Measurements from ENCODE around the gene TMOD3.

Gene TMOD3

DNA sequence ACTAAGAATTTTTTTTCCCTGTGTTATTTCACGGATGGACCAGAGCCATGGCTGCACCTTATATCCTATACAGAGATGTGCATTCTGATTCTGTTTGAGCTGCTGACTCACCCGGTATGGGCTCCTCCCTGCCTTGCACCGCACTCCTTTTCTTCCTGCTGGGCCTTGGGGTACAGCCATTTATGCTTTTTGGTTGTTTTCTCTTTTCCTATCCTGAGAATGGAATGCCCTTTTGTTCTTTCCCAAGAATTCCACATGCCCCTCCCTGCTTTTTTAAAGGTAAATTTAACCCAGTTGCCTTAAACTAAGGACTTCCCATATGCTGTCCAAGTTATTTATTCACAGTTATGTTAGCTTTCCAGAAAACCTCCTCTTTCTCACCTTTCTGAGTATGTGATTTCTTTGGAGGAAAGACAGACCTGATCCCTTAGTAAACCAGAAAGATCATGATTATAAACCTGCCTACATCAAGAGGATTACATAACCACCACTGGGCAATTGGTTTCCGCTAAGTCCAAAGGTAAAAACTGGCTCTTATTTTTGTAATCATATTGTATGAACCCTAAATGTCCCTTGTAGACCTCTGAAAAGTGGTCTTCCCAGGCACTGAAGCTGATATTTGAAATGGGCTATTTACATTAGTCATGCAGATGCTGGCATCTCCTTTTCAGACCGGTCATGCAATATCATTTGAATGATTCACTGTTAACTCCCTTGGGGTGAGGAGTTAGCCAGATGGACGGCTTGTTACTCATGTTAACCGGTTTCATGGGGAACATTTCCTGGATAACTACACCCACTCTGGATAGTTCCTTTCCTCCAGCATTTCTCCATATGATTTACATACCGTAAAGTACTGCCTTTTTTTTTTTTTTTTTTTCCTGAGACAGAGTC, 45.5 kb downstream of the TMOD3 start:
- Histone ChIP-seq H3K36me3 (ENCODE audit: insufficient read depth, low read length) (peaks cover 54% of the 10 kb centered on the region; the same call in 1 of the 2 replicates), H3K79me2 (ENCODE audit: insufficient read depth, low read length) (no peaks in the 10 kb centered on the region), H2AFZ (ENCODE audit: low read length) (no peak overlapping the region), H3K9ac (ENCODE audit: low read depth, low read length, poor library complexity, severe bottlenecking) (no peak overlapping the region), H3K9me3 (ENCODE audit: insufficient read depth, low read depth, low read length) (no peaks in the 10 kb centered on the region), H3K9me2 (replicated peaks; ENCODE audit: low read depth, low read length) (no peaks in the 10 kb centered on the region), H3K4me1 (ENCODE audit: insufficient read depth, low read length, poor library complexity, severe bottlenecking) (peaks cover 9% of the 10 kb centered on the region), H3K4me3 (ENCODE audit: low read length, poor library complexity, severe bottlenecking) (no peak overlapping the region), H3K27me3 (ENCODE audit: insufficient read depth, low read length, poor library complexity, severe bottlenecking) (no peaks in the 10 kb centered on the region), H4K20me1 (ENCODE audit: insufficient read depth, low read length, poor library complexity, severe bottlenecking) (no peaks in the 10 kb centered on the region), H3F3A (ENCODE audit: low read depth) (no peaks in the 10 kb centered on the region), H3K4me2 (ENCODE audit: low read depth, low read length, poor library complexity, severe bottlenecking) (no peak overlapping the region)
- no peak for TF ChIP-seq CTCF (conservative IDR thresholded peaks at IDR 0.05; ENCODE audit: low read length)
- TF ChIP-seq EZH2phosphoT487 (IDR thresholded peaks at IDR 0.05; ENCODE audit: borderline replicate concordance), result no peak

DNA sequence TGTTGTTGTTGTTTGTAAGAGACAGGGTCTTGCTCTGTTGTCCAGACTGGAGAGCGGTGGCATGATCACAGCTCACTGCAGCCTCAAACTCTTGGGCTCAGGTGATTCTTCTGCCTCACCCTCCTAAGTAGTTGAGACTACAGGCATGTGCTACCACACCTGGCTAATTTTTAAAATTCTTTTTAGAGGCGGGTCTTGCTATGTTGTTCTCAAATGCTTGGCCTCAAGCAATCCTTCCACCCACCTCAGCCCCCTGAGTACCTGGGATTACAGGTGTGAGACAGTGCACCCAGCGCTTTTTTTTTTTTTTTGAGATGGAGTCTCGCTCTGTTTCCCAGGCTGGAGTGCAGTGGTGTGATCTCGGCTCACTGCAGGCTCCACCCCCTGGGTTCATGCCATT, 46.7 kb downstream of the TMOD3 start:
- H3K79me2 ChIP-seq (ENCODE audit: insufficient read depth, low read length), result no peaks in the 10 kb centered on the region; the same call in 1 of the 2 replicates
- no peaks in the 10 kb centered on the region for H3K27me3 ChIP-seq (ENCODE audit: insufficient read depth, low read length, poor library complexity, severe bottlenecking)
- H3K4me3 ChIP-seq (ENCODE audit: low read length, poor library complexity, severe bottlenecking), result no peak overlapping the region
- H3K9me2 ChIP-seq (replicated peaks; ENCODE audit: low read depth, low read length), result no peaks in the 10 kb centered on the region
- H3F3A ChIP-seq (ENCODE audit: low read depth), result no peaks in the 10 kb centered on the region
- H3K9me3 ChIP-seq (ENCODE audit: insufficient read depth, low read depth, low read length), result no peaks in the 10 kb centered on the region
- no peak overlapping the region for H3K9ac ChIP-seq (ENCODE audit: low read depth, low read length, poor library complexity, severe bottlenecking)
- H4K20me1 ChIP-seq (ENCODE audit: insufficient read depth, low read length, poor library complexity, severe bottlenecking), result no peaks in the 10 kb centered on the region
- H3K4me2 ChIP-seq (ENCODE audit: low read depth, low read length, poor library complexity, severe bottlenecking), result no peak overlapping the region
- no peak overlapping the region for H2AFZ ChIP-seq (ENCODE audit: low read length)
- peaks cover 9% of the 10 kb centered on the region for H3K4me1 ChIP-seq (ENCODE audit: insufficient read depth, low read length, poor library complexity, severe bottlenecking)
- peaks cover 42% of the 10 kb centered on the region; the same call in 1 of the 2 replicates for H3K36me3 ChIP-seq (ENCODE audit: insufficient read depth, low read length)
- TF ChIP-seq EZH2phosphoT487 (IDR thresholded peaks at IDR 0.05; ENCODE audit: borderline replicate concordance) (no peak), CTCF (conservative IDR thresholded peaks at IDR 0.05; ENCODE audit: low read length) (no peak)

- H3K9ac ChIP-seq (ENCODE audit: low read depth, low read length, poor library complexity, severe bottlenecking), result no peak overlapping the region
- H3F3A ChIP-seq (ENCODE audit: low read depth), result no peaks in the 10 kb centered on the region
- no peaks in the 10 kb centered on the region for H3K9me2 ChIP-seq (replicated peaks; ENCODE audit: low read depth, low read length)
- H3K4me2 ChIP-seq (ENCODE audit: low read depth, low read length, poor library complexity, severe bottlenecking), result no peak overlapping the region
- H3K27me3 ChIP-seq (ENCODE audit: insufficient read depth, low read length, poor library complexity, severe bottlenecking), result no peaks in the 10 kb centered on the region
- H3K4me3 ChIP-seq (ENCODE audit: low read length, poor library complexity, severe bottlenecking), result no peak overlapping the region
- H4K20me1 ChIP-seq (ENCODE audit: insufficient read depth, low read length, poor library complexity, severe bottlenecking), result no peaks in the 10 kb centered on the region
- H2AFZ ChIP-seq (ENCODE audit: low read length), result no peak overlapping the region
- peaks cover 9% of the 10 kb centered on the region for H3K4me1 ChIP-seq (ENCODE audit: insufficient read depth, low read length, poor library complexity, severe bottlenecking)
- peaks cover 18% of the 10 kb centered on the region; the same call in 1 of the 2 replicates for H3K36me3 ChIP-seq (ENCODE audit: insufficient read depth, low read length)
- no peaks in the 10 kb centered on the region for H3K9me3 ChIP-seq (ENCODE audit: insufficient read depth, low read depth, low read length)
- TF ChIP-seq CTCF (conservative IDR thresholded peaks at IDR 0.05; ENCODE audit: low read length) (no peak), EZH2phosphoT487 (IDR thresholded peaks at IDR 0.05; ENCODE audit: borderline replicate concordance) (no peak)
- H3K79me2 ChIP-seq (ENCODE audit: insufficient read depth, low read length), result peaks cover 2% of the 10 kb centered on the region; the same call in 1 of the 2 replicates
These were observed 49.3 kb downstream of the TMOD3 start for GRCh38 chr15:51878446-51879386.

All from Loucy (cell line).